ENCODE data around the gene CREB3L2.

DNA sequence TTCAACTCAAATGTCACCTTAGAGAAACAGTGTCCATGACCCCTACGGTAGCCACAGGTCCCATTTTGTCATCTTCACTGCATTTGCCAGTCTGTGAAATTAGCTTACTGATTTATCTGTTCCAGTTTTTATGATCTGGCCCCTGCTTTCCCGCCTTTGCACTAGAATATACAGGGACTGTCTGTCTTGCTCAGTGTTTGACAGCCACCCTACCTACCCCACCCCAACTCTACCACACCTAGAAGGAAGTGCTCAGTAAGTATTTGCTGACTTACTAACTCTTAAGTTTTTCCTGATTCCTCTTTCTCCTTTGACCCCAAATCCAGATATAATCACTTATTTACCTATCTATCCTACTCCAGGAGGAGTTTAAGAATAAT lies 49.5 kb downstream of the CREB3L2 start:
- TF ChIP-seq, protein P1, sequence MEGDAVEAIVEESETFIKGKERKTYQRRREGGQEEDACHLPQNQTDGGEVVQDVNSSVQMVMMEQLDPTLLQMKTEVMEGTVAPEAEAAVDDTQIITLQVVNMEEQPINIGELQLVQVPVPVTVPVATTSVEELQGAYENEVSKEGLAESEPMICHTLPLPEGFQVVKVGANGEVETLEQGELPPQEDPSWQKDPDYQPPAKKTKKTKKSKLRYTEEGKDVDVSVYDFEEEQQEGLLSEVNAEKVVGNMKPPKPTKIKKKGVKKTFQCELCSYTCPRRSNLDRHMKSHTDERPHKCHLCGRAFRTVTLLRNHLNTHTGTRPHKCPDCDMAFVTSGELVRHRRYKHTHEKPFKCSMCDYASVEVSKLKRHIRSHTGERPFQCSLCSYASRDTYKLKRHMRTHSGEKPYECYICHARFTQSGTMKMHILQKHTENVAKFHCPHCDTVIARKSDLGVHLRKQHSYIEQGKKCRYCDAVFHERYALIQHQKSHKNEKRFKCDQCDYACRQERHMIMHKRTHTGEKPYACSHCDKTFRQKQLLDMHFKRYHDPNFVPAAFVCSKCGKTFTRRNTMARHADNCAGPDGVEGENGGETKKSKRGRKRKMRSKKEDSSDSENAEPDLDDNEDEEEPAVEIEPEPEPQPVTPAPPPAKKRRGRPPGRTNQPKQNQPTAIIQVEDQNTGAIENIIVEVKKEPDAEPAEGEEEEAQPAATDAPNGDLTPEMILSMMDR (IDR thresholded peaks at IDR 0.05) = no peak
- TF ChIP-seq ZFX (IDR thresholded peaks at IDR 0.05; ENCODE audit: borderline replicate concordance) = no peak
